ENCODE data around the gene TJP1.
"Not testable (repeated sequence)": the region's sequence is repeated elsewhere in the genome, so short reads cannot be mapped to it uniquely, and the experiment has no call there.

Gene TJP1

DNA sequence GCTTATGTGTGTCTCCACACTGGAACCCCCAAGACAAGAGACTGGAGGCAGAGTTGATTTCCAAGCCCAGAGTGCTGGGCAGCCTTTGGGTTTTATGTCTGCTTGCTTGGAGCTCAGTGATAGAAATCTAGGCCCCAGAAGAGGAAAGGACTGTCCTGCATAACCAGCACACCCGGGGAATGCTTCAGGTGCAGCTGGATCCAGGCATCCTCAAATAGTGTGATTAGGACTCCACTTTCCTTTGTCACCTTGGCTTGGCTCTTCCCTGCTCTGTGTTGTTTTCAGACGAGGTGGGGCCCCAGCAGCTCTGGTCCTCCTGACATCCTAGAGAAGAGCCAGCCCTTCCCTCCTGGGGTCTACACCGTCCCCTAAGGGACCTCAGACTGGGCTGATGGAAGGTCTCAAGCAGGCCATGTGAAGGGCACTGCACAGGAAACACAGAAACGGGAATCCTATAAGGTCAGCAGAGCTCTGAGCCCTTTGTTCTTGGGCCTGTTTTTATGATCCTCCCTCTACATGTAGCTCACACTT is 143.7 kb downstream of the TJP1 start:
- DNase-seq: no peak

DNA sequence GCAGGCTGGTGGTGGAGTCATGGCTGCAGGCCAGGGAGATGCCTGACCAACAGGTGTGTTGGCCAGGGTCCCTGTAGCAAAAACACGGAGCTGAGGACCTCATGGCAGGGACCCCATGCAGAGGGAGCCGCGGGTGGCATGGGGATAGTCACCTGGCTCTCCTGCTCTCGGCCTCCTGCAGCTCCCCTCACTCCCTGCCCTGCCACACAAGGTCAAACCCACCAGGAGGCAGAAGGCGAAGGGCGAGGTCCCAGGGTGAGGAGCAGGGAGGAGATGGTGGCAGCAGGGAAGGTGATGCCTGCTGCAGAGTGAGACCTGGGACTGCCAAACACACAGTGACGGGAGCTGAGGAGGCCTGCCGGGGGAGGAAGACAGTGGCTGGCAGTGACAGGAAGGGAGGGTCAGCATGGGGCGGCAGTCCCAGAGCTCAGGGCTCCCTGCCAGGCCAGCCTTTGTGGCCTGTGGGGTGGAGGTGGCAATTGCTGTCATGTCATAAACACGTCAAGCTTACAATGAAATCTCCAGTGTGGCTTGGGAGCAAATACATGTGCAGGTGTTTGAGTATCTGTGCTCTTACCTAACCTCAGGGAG is 144.3 kb downstream of the TJP1 start:
- DNase-seq: no peak

DNA sequence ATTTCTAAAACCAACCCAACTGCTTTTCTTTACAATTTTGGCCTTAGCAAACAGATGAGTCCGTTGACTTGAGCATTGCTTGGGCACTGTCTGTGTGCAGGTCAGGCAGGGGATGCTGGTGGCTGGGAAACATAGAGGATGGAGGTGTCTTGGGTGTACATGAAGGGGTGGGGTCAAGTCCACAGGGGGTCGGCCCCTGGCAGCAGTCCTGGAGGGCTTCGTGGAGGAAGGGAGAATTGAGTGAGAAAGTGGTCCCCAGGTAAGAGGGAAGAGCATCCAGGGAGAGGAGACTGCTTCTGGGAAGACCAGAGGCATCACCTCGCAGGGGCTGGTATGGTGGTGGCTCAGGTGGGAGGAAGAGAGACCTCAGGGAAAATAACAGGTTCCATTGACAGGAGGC is 144.8 kb downstream of the TJP1 start:
- no peak for DNase-seq

- no peak for DNase-seq
These were observed 145.3 kb downstream of the TJP1 start for GRCh38 chr15:29676961-29677402.

DNA sequence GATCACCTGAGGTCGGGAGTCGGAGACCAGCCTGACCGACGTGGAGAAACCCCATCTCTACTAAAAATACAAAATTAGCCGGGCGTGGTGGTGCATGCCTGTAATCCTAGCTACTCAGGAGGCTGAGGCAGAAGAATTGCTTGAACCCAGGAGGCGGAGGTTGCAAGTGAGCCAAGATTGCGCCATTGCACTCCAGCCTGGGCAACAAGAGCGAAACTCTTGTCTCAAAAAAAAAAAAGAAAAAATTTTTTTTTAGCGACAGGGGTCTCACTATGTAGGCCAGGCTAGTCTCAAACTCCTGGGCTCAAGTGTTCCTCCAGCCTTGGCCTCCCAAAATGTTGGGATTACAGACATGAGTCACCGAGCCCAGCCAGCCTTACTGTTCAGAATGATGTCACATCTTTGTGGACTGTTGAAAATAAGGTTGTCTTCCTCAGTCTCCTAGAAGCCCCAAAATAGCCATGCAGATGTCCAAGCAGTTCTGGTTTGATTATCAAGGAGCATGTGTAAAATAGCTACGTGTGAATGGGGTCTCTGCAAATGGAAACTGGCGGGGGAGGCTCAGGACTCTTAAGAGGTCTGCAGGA is 145.8 kb downstream of the TJP1 start:
- not testable (repeated sequence) for DNase-seq

- no peak for DNase-seq
These were observed 146.4 kb downstream of the TJP1 start for GRCh38 chr15:29675791-29676301.

GRCh38 chr15:29674661-29675533 is 147.4 kb downstream of the TJP1 start:
- no peak for DNase-seq

GRCh38 chr15:29672923-29673809 is 149.1 kb downstream of the TJP1 start:
- no peak for DNase-seq

DNA sequence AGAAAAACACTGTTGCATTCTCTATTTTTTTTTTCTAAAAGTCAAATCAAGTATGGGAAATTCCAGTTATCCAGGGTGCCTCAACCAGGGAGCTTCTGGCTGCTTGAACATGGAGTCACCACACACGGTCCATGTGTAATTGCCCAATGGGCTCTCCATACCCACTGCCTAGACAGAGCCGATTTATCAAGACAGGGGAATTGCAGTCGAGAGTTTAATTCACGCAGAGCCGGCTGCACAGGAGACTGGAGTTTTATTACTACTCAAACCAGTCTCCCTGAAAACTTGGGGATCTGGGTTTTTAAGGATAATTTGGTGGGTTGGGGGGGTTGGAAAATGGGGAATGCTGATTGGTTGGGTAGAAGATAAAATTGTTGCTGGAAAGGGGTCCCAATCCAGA is 149.8 kb downstream of the TJP1 start:
- no peak for DNase-seq

DNA sequence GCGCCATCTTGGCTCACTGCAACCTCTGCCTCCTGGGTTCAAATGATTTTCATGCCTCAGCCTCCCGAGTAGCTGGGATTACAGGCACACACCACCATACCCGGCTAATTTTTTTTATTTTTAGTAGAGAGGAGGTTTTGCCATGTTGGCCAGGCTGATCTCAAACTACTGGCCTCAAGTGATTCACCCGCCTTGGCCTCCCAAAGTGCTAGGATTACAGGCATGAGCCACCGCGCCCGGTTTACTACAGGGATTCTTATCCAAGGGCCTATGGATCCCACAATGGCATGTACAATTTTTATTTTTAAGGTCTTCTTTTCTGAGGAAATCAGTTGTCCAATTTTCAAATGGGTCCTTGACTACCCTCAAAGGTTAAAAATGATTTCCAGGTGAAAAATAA is 150.2 kb downstream of the TJP1 start:
- DNase-seq: not testable (repeated sequence)

GRCh38 chr15:29670998-29671981 is 151.0 kb downstream of the TJP1 start:
- no peak for DNase-seq

GRCh38 chr15:29670266-29670665 is 152.0 kb downstream of the TJP1 start:
- DNase-seq: no peak

DNA sequence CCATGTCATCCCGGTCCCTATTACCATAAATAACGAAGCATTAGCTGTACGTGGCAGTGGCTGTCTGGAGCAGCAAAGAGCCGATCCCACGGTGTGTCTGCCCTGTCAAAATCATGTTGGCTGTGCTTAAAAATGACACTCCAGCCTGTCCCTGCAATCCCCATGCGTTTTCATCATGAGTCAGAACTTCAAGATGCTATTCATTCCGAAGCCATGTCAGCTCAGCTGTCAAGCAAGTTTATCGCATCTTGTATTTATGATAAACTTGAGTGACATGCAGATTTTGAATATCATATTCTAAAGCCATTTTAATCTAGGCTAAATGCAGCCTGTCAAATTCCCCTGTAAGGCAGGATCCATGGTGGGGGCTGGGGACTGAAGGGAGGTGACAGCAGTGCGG is 152.4 kb downstream of the TJP1 start:
- DNase-seq: no peak

GRCh38 chr15:29668120-29668602 is 154.1 kb downstream of the TJP1 start:
- DNase-seq: no peak

DNA sequence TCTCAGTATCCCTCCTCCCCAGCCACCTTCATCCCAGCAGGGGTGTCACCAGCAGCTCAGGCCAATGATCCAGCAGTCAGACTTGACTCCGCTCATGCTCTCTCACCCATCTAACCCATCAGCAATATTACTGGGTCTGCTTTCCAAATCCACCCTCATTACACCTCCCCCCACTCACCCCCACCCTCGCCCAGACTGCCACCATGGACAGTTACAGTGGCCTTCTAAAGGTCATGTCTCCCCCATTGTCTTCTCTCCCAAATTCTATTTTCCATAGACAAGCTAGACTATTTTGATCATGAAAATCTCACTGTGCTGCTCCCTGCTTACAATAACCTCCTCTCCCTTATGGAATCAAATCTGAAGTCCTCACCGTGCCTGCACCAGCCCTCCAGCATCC is 156.0 kb downstream of the TJP1 start:
- no peak for DNase-seq

DNA sequence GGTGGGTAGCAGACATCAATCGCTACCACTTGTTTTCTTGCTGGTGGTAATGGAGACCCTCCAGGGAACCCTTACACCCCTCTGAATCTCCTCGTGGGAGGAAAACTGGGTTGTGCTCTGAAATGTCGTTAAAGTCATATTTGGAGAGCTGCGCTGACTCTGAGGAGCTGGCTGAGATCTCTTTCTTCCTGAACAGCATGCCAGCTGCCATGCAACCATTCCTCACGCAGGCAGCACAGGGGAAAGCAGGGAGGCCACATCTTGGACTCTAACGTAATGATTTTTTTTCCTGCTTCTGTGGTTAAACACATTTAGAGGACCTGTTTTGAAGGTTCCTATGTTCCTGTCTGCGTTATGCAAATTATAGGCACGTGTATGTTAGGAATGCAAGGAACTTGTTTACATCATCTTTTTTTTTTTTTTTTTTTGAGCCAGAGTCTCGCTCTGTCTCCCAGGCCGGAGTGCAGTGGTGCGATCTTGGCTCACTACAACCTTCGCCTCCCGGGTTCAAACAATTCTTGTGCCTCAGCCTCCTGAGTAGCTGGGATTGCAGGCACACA is 156.7 kb downstream of the TJP1 start:
- DNase-seq: no peak

- no peak for DNase-seq
These were observed 157.9 kb downstream of the TJP1 start for GRCh38 chr15:29664406-29664805.

DNA sequence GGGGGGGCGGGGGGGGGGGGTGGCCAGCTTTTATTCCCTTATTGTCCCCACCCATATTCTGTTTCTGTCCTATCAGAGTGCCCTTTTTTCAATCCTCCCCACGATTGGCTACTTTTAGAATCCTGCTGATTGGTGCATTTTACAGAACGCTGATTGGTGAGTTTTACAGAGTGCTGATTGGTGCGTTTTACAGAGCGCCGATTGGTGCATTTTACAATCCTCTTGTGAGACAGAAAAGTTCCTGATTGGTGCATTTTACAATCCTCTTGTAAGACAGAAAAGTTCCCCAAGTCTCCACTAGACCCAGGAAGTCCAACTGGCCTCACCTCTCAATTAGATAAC is 164.8 kb downstream of the TJP1 start:
- DNase-seq: not testable (repeated sequence)

DNA sequence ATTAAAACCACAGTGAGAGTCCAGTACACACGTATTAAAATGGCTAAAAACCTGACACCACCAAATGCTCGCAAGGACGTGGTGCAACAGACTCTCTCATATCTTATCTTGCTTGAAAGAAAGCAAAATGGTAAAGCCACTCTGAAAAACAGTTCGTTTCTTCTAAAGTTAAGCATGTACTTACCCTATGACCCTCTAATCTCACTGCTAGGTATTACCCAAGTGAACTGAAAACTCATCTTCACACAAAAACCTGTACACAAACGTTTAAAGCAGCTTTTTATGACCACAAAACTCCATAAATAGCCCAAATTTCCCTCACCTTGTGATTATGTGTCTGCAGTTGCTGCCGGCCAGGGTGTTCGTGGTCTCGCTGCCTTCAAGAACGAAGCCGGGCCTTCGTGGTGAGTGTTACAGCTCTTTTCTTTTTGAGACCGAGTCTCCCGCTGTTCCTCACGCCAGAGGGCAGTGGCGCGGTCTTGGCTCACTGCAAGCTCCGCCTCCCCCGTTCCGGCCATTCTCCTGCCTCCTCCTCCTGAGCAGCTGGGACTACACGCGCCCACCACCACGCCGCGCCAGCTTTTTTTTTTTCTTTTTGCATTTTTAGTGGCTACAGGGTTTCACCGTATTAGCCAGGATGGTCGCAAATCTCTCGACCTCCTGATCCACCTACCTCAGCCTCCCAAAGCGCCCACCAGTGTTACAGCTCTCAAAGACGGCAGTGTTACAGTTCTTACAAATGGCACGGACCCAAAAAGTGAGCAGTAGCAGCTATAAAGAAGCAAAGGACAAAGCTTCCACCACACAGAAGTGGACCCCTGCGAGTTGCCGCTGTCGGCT is 165.4 kb downstream of the TJP1 start:
- no peak for DNase-seq

- DNase-seq: no peak
These were observed 169.7 kb downstream of the TJP1 start for GRCh38 chr15:29652595-29652994.
